Measurements from ENCODE around the gene WNK2.

Gene WNK2

GRCh38 chr9:93190656-93191353 is 6.9 kb downstream of the WNK2 start:
- Histone ChIP-seq H3K9ac (ENCODE audit: low read length) (no peak overlapping the region), H3K4me3 (ENCODE audit: low read length) (no peak overlapping the region), H3K27me3 (ENCODE audit: control insufficient read depth, insufficient read depth, low read length) (peaks cover 17% of the 10 kb centered on the region), H3K4me1 (ENCODE audit: control insufficient read depth, insufficient read depth, low read length) (peaks cover 41% of the 10 kb centered on the region), H3K9me3 (ENCODE audit: control insufficient read depth, low read length) (no peaks in the 10 kb centered on the region), H3K36me3 (ENCODE audit: control insufficient read depth, insufficient read depth, low read length) (no peaks in the 10 kb centered on the region)

GRCh38 chr9:93191354-93191660 is 7.4 kb downstream of the WNK2 start:
- H3K36me3 ChIP-seq (ENCODE audit: control insufficient read depth, insufficient read depth, low read length) = no peaks in the 10 kb centered on the region
- H3K27me3 ChIP-seq (ENCODE audit: control insufficient read depth, insufficient read depth, low read length) = peaks cover 12% of the 10 kb centered on the region
- peaks cover 36% of the 10 kb centered on the region for H3K4me1 ChIP-seq (ENCODE audit: control insufficient read depth, insufficient read depth, low read length)
- H3K9me3 ChIP-seq (ENCODE audit: control insufficient read depth, low read length) = no peaks in the 10 kb centered on the region
- no peak overlapping the region for H3K4me3 ChIP-seq (ENCODE audit: low read length)
- no peak overlapping the region for H3K9ac ChIP-seq (ENCODE audit: low read length)

- no peaks in the 10 kb centered on the region for H3K9me3 ChIP-seq (ENCODE audit: control insufficient read depth, low read length)
- no peak overlapping the region for H3K9ac ChIP-seq (ENCODE audit: low read length)
- H3K4me1 ChIP-seq (ENCODE audit: control insufficient read depth, insufficient read depth, low read length) = peaks cover 25% of the 10 kb centered on the region
- H3K27me3 ChIP-seq (ENCODE audit: control insufficient read depth, insufficient read depth, low read length) = no peaks in the 10 kb centered on the region
- no peaks in the 10 kb centered on the region for H3K36me3 ChIP-seq (ENCODE audit: control insufficient read depth, insufficient read depth, low read length)
- no peak overlapping the region for H3K4me3 ChIP-seq (ENCODE audit: low read length)
These were observed 8.9 kb downstream of the WNK2 start for GRCh38 chr9:93192721-93193387.

GRCh38 chr9:93193388-93194220 is 9.7 kb downstream of the WNK2 start:
- Histone ChIP-seq H3K4me3 (ENCODE audit: low read length) (no peak overlapping the region), H3K9ac (ENCODE audit: low read length) (no peak overlapping the region), H3K36me3 (ENCODE audit: control insufficient read depth, insufficient read depth, low read length) (no peaks in the 10 kb centered on the region), H3K27me3 (ENCODE audit: control insufficient read depth, insufficient read depth, low read length) (no peaks in the 10 kb centered on the region), H3K9me3 (ENCODE audit: control insufficient read depth, low read length) (no peaks in the 10 kb centered on the region), H3K4me1 (ENCODE audit: control insufficient read depth, insufficient read depth, low read length) (peaks cover 18% of the 10 kb centered on the region)

- Histone ChIP-seq H3K9ac (ENCODE audit: low read length) (no peak overlapping the region), H3K36me3 (ENCODE audit: control insufficient read depth, insufficient read depth, low read length) (no peaks in the 10 kb centered on the region), H3K4me1 (ENCODE audit: control insufficient read depth, insufficient read depth, low read length) (peaks cover 18% of the 10 kb centered on the region), H3K9me3 (ENCODE audit: control insufficient read depth, low read length) (no peaks in the 10 kb centered on the region), H3K27me3 (ENCODE audit: control insufficient read depth, insufficient read depth, low read length) (no peaks in the 10 kb centered on the region), H3K4me3 (ENCODE audit: low read length) (no peak overlapping the region)
These were observed 10.3 kb downstream of the WNK2 start for GRCh38 chr9:93194221-93194625.

- peaks cover 18% of the 10 kb centered on the region for H3K4me1 ChIP-seq (ENCODE audit: control insufficient read depth, insufficient read depth, low read length)
- H3K27me3 ChIP-seq (ENCODE audit: control insufficient read depth, insufficient read depth, low read length) = no peaks in the 10 kb centered on the region
- no peaks in the 10 kb centered on the region for H3K9me3 ChIP-seq (ENCODE audit: control insufficient read depth, low read length)
- no peaks in the 10 kb centered on the region for H3K36me3 ChIP-seq (ENCODE audit: control insufficient read depth, insufficient read depth, low read length)
- H3K9ac ChIP-seq (ENCODE audit: low read length) = no peak overlapping the region
- H3K4me3 ChIP-seq (ENCODE audit: low read length) = no peak overlapping the region
These were observed 10.7 kb downstream of the WNK2 start for GRCh38 chr9:93194641-93195040.

- no peaks in the 10 kb centered on the region for H3K36me3 ChIP-seq (ENCODE audit: control insufficient read depth, insufficient read depth, low read length)
- no peaks in the 10 kb centered on the region for H3K9me3 ChIP-seq (ENCODE audit: control insufficient read depth, low read length)
- H3K4me1 ChIP-seq (ENCODE audit: control insufficient read depth, insufficient read depth, low read length) = peaks cover 23% of the 10 kb centered on the region
- no peak overlapping the region for H3K4me3 ChIP-seq (ENCODE audit: low read length)
- H3K27me3 ChIP-seq (ENCODE audit: control insufficient read depth, insufficient read depth, low read length) = no peaks in the 10 kb centered on the region
- no peak overlapping the region for H3K9ac ChIP-seq (ENCODE audit: low read length)
These were observed 12.4 kb downstream of the WNK2 start for GRCh38 chr9:93196096-93197055.

- H3K9me3 ChIP-seq (ENCODE audit: control insufficient read depth, low read length) = no peaks in the 10 kb centered on the region
- no peak overlapping the region for H3K4me3 ChIP-seq (ENCODE audit: low read length)
- no peaks in the 10 kb centered on the region for H3K36me3 ChIP-seq (ENCODE audit: control insufficient read depth, insufficient read depth, low read length)
- H3K9ac ChIP-seq (ENCODE audit: low read length) = no peak overlapping the region
- H3K27me3 ChIP-seq (ENCODE audit: control insufficient read depth, insufficient read depth, low read length) = no peaks in the 10 kb centered on the region
- H3K4me1 ChIP-seq (ENCODE audit: control insufficient read depth, insufficient read depth, low read length) = peaks cover 34% of the 10 kb centered on the region
These were observed 13.7 kb downstream of the WNK2 start for GRCh38 chr9:93197670-93198069.

- Histone ChIP-seq H3K4me3 (ENCODE audit: low read length) (no peak overlapping the region), H3K27me3 (ENCODE audit: control insufficient read depth, insufficient read depth, low read length) (no peaks in the 10 kb centered on the region), H3K4me1 (ENCODE audit: control insufficient read depth, insufficient read depth, low read length) (peaks cover 33% of the 10 kb centered on the region), H3K9ac (ENCODE audit: low read length) (no peak overlapping the region), H3K9me3 (ENCODE audit: control insufficient read depth, low read length) (no peaks in the 10 kb centered on the region), H3K36me3 (ENCODE audit: control insufficient read depth, insufficient read depth, low read length) (no peaks in the 10 kb centered on the region)
These were observed 14.3 kb downstream of the WNK2 start for GRCh38 chr9:93198117-93198837.

GRCh38 chr9:93198838-93199625 is 15.1 kb downstream of the WNK2 start:
- Histone ChIP-seq H3K36me3 (ENCODE audit: control insufficient read depth, insufficient read depth, low read length) (no peaks in the 10 kb centered on the region), H3K27me3 (ENCODE audit: control insufficient read depth, insufficient read depth, low read length) (no peaks in the 10 kb centered on the region), H3K4me1 (ENCODE audit: control insufficient read depth, insufficient read depth, low read length) (peaks cover 29% of the 10 kb centered on the region), H3K4me3 (ENCODE audit: low read length) (no peak overlapping the region), H3K9ac (ENCODE audit: low read length) (no peak overlapping the region), H3K9me3 (ENCODE audit: control insufficient read depth, low read length) (no peaks in the 10 kb centered on the region)

- Histone ChIP-seq H3K9me3 (ENCODE audit: control insufficient read depth, low read length) (no peaks in the 10 kb centered on the region), H3K36me3 (ENCODE audit: control insufficient read depth, insufficient read depth, low read length) (no peaks in the 10 kb centered on the region), H3K4me1 (ENCODE audit: control insufficient read depth, insufficient read depth, low read length) (peaks cover 28% of the 10 kb centered on the region), H3K4me3 (ENCODE audit: low read length) (no peak overlapping the region), H3K9ac (ENCODE audit: low read length) (no peak overlapping the region), H3K27me3 (ENCODE audit: control insufficient read depth, insufficient read depth, low read length) (no peaks in the 10 kb centered on the region)
These were observed 16.5 kb downstream of the WNK2 start for GRCh38 chr9:93200449-93200742.
